Stimulated activated CD4-positive, alpha-beta T cell treated with anti-CD3 and anti-CD28 coated beads, Interleukin-4, amount 100 ng/mL, for 48 hours (primary cell): ENCODE results near the gene PIK3C3.
"Not testable (repeated sequence)": the region's sequence is repeated elsewhere in the genome, so short reads cannot be mapped to it uniquely, and the experiment has no call there.

Experiments used
- DNase-seq, 2 donors: peaks; one replicate each; pipeline ENCODE4 v3.0.0-alpha.2; 2020; ENCODE audit warnings: low read depth in 2 of 2

The PIK3C3 gene

DNA sequence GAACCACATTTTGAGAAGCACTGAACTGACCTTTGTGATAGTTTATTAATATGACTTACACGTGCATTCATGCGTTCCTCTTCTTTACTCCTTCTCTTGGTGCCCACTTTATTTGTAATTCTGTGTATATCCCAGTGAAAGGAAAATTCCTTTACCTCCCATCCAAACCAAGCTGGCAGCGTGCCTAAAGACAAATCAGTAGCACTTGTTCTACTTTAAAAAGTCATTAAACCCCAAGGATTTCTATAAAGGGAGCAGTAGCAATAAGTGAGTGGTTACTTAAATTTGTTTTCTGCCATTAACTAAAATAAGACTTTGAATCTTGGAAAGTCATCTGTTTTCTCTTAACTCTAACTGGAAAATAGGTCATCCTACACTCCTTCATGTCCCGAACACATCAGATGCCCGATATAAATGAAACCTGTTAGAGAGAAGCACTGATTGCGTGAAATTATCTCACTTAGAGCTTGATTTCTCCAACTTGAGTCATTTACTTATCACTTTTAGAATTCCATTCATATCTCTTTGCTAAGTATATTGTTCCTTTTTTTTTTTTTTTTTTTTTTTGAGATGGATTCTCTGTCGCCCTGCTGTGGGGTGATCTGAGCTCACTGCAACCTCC is 10.7 kb downstream of the PIK3C3 start:
- DNase-seq, result no peak

DNA sequence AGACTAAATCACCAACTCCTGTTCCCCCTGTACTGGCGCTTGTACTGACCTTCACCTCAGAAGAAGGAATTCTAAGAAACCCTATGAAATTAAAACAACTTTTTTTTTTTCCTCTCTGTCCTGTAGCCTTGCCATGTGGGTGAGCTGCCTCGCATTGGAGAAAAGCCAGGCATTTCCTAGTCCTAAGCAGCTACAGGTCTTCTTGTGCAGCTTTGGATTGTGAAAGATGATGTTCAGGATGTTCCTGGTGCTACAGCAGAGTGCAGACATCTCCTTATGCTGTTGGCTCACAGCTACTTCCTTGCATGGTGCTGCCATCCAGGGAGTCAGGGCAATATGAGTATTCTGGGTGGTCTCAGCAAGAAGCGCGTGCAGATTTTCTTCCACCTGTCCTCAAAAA is 11.9 kb downstream of the PIK3C3 start:
- no peak for DNase-seq

DNA sequence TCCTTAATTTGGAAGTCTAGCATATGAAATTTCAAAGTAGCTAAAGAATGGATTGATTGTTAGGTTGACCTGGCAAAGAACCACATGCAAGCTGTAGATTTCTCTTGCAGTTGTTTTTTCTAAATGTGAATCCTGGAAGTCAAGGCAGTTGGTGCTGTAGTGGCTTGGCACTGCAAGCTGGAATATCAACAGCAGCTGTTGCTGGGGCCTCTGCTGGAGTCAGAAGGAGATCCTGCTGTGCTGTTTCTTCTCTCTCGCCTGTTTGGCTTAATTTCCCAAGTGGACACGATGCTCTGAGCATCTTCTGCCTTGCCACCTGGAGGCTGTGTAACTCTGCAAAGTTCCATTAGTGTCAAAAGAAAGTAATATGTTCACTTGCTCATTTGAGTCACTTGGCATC is 12.6 kb downstream of the PIK3C3 start:
- no peak for DNase-seq

DNA sequence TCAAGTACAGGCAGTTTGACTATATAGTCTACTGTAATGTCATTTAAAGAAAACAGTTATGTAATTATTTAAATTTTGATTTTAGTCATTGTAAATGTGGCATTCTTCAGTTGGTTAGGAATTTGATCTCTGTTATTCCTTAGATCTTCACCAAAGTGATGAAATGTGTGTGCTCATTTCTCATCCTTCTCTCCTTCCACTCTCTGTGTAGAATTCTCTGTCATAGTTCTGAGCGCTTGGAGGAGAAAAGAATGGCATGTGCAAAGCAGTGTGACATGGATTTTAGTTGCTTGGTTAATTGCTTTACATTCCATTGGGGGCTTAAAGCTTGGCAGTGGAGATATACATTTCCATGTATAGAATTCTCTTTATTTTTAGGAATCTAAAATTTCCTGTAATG is 14.8 kb downstream of the PIK3C3 start:
- no peak for DNase-seq

DNA sequence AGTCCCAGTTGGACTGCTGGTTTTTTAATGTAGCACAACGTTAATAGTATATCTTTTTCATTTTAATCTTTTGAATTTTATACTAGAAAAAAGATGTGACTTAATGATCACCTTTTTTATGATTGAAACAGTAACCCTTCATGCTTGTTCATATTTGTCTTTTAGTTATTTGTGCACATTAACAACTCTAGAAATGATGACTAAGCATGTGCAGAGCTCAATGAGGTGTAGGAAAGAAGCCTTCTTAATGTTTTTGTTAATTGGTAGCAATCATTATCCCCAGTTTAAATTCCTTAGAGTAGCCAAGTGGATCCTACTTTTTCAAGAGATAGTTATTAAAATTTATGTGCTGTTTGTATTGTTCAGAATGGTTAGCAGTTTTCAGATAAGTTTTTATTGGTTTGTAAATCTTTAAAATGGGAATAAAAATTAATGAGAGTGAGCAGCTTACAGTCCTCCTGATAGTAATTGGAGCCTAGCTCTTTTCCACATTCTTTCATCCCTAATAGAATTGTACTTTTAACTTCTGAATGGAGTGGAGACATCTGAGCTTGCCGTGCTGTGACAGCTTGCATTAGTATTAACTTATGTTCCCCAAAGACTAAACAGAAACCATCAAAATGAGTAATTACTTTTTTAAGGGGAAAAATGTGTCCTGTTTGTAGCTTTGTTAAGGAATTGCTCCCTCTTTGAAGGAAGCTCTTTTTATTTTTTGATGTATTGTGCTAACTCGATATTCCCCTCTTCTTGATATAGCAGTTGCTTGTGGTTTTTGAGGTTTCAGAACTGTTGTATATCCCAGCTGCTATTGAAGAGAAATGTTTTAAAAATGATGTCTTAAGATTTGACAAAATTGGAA is 17.3 kb downstream of the PIK3C3 start:
- DNase-seq, result no peak

DNA sequence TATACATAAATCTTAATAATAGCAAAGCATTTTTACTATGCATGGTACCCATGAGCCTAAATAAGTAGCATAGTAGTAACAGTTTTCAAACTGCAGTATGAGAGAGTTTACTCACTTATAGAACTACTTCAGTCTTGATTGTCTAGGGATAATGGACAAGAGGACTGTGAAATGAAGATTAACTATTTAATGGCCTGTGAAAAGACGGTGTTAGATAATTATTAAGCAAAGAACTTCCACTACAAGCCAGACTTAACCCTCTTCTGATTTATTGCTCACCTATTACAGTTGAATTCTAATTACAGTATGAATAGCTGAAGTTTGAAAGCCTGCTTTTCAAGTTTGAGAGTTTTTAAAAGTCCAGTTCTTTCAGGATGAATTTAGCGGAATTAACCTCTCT is 18.9 kb downstream of the PIK3C3 start:
- DNase-seq, result no peak

DNA sequence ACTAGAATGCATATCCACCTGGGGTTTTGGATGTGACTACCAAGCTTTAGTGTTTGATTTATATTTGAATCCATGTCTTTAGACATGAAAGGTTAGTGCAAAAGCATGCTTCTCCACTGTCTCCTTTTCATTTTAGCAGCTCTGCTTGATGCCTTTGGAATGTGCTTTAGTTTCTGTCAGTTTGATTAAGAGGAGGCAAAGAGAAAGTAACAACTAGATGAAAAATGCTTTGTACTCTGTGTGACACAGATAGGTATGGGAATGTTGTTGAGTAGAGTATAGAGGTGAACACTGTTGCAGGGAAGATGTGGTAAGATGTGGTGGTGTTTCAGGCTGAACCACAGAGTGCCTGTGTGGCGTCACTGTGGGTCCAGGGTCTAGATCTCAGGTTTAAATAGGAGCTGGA is 19.8 kb downstream of the PIK3C3 start:
- no peak for DNase-seq

DNA sequence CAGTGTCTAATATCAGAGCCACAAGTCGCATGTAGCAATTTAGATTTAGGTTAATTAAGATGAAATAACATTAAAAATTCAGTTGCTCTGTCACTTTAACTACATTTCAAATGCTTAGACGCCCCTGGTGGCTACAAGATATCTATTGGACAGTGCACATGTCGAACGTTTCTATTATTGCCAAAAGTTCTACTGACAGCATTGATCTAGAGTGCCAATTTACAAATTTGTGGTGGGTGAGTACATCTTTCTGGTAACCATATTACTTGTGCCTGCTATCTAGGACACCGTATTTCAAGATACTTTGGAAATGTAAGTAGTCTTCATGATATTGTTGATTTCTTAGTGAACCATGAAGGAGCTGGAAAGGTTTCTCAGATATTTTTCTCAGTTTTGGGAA is 20.2 kb downstream of the PIK3C3 start:
- DNase-seq, result no peak

DNA sequence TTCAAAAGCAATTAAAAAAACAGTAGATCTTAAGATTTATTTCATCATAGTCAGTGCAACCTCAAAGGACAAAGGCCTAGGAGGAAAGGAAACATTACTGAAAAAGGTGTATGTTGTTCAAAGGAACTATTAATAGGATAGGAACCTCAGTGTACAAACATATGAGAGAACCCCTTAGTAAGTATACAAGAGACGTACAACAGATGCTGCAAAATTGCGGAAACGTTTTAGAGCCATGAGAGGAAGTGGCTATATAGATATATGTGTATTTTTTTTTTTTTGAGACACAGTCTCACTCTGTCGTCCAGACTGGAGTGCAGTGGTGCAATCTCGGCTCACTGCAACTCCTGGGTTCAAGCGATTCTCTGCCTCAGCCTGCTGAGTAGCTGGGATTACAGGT is 22.2 kb downstream of the PIK3C3 start:
- DNase-seq, result no peak

DNA sequence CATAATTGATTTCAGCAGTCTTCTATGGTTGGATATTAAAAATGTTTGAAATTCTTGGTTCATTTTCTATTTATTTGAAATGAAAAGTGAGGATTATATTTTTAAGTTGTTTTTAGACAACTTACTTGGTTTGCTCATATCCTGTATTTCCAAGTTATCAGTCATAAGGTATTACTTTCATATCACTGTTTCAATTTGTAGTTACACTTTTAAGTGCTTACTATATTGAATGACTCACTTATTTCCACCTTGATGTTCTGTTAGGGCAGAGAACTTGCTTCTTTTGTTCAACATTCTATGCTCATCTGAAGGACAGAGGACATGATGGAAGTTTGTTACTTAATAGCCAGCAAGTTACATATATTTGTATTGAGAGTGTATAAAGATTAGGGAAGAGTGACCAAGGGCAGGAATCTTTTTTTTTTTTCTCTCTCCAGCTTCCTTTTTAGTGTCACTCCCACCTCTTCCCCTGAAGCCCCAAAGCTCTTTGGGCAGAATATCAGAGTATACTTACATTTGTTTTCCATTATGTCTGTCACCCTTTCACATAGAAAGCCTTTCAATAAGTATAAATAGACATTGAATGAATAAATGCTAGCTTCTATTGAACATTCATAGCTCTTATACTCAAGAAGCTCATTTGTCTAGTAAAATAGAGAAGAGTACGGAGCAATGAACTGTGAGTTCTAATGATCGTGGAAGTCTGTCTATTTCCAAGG is 28.1 kb downstream of the PIK3C3 start:
- DNase-seq, result no peak

DNA sequence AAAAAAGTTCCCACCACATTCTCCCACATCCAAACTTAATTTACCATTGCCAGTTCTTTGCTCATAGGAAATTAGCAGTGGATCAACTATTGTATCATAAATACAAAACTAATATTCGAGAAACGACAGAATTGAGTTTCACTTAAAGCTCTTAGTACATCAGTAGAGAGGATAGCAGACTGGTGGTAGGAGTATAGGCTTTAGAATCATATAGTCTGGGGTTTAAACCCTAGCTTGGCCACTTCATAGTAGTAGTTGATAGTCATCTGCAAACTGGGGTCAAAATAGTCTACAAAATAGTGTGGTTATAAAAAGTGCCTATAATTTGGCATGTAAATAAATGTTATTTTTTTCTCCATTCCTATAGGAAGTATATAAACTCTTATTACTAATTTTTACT is 30.9 kb downstream of the PIK3C3 start:
- no peak for DNase-seq

DNA sequence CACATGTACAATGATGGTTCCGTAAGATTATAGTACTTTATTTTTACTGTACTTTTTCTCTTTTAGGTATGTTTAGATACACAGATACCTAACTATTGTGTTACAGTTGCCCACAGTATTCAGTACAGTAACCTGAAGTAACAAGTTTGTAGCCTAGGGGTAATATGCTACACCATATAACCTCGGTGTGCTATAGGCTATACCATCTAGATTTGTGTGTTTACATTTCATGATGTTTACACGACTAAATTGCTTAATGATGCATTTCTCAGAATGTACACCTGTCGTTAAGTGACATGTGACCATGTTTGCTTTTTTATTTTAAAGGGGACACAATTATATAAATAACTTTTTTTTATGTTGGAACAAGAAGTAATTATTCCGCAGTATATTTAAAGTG is 34.5 kb downstream of the PIK3C3 start:
- no peak for DNase-seq

DNA sequence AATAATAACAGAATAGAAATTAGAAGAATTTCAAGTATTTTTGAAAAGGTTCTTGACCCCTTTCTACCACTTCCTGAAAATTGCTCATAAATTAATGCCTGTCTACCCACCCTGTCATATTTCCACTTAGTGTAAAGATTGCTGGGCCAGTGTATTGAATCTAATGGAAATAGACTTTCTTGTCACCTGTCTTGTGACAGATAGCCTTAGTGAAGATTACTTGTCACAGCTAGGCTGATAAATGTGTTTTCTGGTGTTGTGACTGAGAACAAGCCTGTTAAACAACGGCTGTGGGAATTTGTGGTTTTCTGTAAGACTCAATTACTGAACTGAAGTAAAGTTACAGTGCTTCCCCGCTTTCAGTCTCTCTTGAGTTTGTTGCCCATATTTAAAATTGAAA is 37.0 kb downstream of the PIK3C3 start:
- DNase-seq, result no peak

DNA sequence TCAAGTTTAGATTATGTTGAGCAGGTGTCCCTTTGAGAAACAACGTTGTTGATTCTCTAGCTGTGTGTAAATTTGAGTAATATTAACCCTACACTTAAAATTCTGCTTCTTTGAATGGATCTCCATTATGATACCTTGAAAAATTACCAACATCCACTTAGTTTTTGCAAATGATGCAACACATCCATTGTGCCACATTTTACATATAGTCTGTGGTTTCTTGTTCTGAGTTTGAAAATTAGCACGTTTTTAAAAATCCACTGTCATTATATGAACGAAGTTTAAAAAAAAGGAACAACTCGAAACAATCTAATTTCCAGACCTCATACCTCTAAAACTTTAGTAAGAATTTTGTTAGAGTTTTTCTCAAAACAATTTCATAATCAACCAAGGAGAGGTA is 37.7 kb downstream of the PIK3C3 start:
- DNase-seq, result no peak

DNA sequence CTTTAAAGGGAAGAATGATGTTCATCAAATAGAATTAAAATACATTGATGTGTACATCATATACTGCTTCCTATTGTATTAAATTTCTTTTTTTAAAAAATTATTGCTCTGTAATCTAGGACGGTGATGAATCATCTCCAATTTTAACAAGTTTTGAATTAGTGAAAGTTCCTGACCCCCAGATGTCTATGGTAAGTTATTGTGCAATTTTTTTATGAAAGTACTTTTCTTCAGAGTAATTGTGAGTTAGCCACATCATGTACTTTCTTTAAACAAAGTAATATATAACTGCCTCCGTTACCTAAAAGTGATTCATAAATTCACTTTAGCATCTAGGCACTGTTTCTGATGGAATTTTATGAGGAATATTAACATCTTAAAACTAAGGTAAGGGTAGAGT is 38.1 kb downstream of the PIK3C3 start:
- DNase-seq, result no peak

DNA sequence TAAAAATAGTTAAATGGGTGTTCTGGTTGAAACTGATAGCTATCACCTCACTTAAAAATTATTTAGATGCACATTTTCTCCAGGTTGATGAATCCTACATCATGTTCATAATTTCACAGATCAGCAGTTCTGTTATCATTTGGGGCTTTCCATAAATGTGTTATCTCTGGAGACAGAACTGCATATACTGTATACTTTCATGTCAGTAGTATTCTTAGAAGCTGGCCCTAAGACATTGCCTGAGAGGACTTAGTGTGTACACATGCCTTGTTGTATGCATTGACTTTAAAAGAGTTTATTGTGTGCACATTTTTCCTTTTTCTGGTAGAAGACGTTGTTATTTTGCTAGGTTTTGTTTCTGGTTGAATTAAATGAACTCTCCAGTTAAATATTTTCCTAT is 41.0 kb downstream of the PIK3C3 start:
- DNase-seq, result no peak

DNA sequence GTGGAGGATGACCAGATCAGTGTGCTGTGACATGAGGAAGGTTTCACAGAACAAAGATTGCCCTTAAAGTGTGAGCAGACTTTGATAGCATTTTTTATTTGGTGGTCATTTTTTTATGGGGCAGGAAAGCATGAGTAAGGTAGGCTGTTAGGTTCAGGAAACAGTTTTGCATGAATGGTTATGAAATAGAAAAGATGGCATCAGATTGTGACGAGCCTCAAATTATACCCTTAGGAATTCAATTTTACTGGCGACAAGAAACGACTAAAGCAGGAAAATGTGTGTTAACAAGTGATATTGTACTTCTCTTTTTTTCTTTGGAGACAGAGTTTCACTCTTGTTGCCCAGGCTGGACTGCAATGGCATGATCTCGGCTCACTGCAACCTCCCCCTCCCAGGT is 44.7 kb downstream of the PIK3C3 start:
- no peak for DNase-seq

DNA sequence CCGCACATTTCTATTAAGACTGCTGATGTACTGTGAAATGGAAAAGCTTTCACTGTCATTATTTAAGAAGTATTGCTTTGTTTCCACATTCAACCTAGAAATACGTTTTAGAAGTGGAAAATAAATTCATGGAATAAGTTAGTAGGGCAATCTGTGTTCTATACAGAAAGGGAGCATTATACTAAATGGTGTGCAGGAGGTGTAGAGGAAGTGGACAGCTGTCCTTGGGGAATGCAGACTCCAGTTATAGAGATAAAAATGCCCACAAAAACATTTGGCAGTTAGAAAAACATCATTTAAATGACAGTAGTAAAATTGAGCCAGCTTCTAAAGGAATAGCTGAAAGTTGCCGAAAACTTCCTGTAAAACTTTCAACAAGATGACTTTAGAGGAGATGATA is 46.8 kb downstream of the PIK3C3 start:
- no peak for DNase-seq

DNA sequence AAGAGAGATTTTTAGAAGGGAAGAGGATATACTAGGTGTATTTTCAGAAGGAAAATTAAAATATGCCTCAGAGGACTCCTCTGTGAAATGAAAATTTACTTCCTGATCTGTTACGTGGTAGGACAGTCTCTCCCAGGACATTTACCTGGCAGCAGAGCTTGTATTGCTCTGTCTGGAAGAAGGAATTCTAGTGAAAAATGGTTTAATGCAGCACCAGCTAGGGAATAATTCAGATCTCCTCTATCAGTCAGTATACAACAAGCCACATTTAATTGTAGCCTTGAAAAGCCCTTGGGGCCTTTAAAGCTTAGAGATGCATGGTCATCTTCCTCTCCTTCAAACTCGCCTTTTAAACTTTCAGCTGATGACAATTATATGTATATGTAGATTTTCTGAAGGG is 49.6 kb downstream of the PIK3C3 start:
- no peak for DNase-seq

DNA sequence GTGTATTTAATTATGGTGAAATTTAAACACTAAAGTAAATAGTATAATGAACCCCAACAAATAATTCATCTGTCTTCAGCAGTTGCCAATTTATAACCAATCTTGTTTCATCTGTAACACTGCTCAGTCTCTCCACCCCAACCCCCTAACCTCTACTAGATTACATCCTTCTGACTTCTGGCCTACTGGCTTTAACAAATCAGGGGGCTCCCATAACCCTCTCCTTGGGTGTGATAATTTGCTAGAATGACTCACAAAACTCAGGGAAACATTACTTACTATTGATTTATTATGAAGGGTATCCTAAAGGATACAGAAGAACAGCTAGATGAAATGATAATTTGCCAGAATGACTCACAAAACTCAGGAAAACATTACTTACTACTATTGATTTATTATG is 50.7 kb downstream of the PIK3C3 start:
- no peak for DNase-seq

DNA sequence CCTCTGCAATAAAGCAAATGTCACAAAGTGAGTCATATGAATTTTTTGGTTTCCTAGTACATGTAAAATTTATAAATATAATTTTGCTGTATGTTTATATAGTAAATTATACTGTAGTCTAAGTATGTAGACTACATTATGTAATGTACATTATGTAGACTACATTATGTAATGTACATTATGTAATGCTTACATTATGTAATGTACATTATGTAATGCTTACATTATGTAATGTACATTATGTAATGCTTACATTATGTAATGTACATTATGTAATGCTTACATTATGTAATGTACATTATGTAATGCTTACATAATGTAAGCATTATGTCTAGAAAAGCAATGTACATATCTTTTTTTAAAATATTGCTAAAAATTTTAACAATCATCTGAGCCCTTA is 54.4 kb downstream of the PIK3C3 start:
- DNase-seq, result not testable (repeated sequence)

DNA sequence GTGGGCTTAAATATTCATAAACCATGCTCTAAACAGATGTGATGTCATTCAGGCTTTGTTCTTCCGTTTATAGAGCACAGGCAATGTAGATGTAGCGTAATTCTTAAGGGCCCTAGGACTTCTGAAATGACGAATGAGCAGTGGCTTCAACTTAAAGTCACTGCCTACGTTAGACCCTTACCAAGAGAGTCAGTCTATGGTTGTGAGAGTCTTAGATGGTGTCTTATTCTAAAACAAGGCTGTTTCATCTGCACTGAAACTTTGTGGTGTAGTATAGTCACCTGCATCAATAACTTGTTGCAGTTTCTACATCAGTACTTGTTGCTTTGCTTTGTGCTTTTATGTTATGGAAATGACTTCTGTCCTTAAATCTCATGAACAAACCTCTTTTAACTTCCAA is 56.0 kb downstream of the PIK3C3 start:
- DNase-seq, result no peak

DNA sequence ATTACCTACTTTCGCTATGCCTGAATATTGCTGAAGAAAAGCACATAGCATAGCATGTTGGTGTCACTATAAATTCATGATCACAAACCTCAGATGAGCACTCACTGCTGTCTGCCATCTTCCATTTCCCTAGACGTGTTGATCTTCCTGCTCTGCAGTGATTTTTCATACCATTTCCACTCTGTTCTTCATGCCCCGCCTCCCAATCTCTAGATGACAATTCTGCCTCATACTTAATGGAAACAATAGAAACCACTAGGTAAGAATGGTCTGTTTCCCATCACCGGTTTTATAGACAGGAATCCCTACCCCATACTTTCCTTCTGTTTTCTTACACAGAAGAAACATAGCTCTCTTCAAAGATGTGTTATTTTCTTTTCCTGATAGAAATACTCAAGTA is 63.8 kb downstream of the PIK3C3 start:
- DNase-seq, result no peak
